A549 (cell line): ENCODE data around the gene BMERB1. TPM values are rescaled to one million over a fixed set of nuclear protein-coding genes. Genes with fewer than 3 reads are reported as not detected.

Experiments used
- ATAC-seq, 2 experiments: fragments of 200-7000 bp in 1 of 2; fragments of >200 bp in 1 of 2; cut with Nextera tagmentation in 1 of 2; cut with Tn5 transposase in 1 of 2; 3 replicates each; pipeline versions ENCODE4 v1.8.0 to v1.9.1; 2018 to 2020; ENCODE audit warnings: mild to moderate bottlenecking in 1 of 2, moderate library complexity in 1 of 2
- CTCF ChIA-PET: fragments of 300-600 bp; sonication (Branson Sonifier 250); formaldehyde crosslinking; extraction: SDS; loops from one replicate; lab custom pipeline; 2021; ENCODE audit warnings: antibody characterized with exemption, inconsistent platforms; lab: Yijun Ruan, JAX
- POLR2A ChIA-PET: fragments of 350-600 bp; formaldehyde crosslinking; extraction: SDS; loops from one replicate; lab custom pipeline; 2021; ENCODE audit warnings: antibody characterized with exemption, inconsistent platforms; lab: Yijun Ruan, JAX
- DNase-seq, 2 experiments: peaks; one replicate each; pipeline versions ENCODE4 v3.0.0 to v3.0.0-alpha.2; 2011 to 2016; ENCODE audit warnings: low read depth in 1 of 2, low spot score in 1 of 2
- FAIRE-seq: peaks from 2 replicates; lab custom pipeline; 2011; peaks lifted over from hg19 to GRCh38; lab: Jason Lieb, UNC
- H3K27ac ChIP-seq, 2 experiments: fragments of >200 bp; sonication (Bioruptor Twin); formaldehyde crosslinking; 3 replicates each; pipeline ENCODE4 v1.5.1; 2016 to 2017
- H3K4me1 ChIP-seq: fragments of >200 bp; sonication (Bioruptor Twin); formaldehyde crosslinking; 3 replicates; pipeline ENCODE4 v1.6.1; 2016
- H3K4me2 ChIP-seq: fragments of >200 bp; sonication (Bioruptor Twin); formaldehyde crosslinking; 3 replicates; pipeline ENCODE4 v1.6.1; 2016
- H3K4me3 ChIP-seq: fragments of >200 bp; sonication (Bioruptor Twin); formaldehyde crosslinking; 3 replicates; pipeline ENCODE4 v1.5.1; 2016
- H3K9me3 ChIP-seq: fragments of >200 bp; sonication (Bioruptor Twin); formaldehyde crosslinking; 3 replicates; pipeline ENCODE4 v1.6.1; 2016
- CBX2 ChIP-seq: fragments of 200-600 bp; sonication (generic); IDR thresholded peaks from 2 replicates; pipeline ENCODE4 v1.6.1; 2016; ENCODE audit warnings: low read depth, mild to moderate bottlenecking, borderline replicate concordance
- CEBPB ChIP-seq, 2 experiments: fragments of >200 bp in 1 of 2; sonication (Bioruptor Twin) in 1 of 2; formaldehyde crosslinking in 1 of 2; IDR thresholded peaks; 2 replicates each; pipeline ENCODE4 v1.6.1; 2012 to 2016
- ELK1 ChIP-seq: fragments of 150-350 bp; IDR thresholded peaks from 2 replicates; pipeline ENCODE4 v1.6.1; 2014; ENCODE audit warnings: low read depth, mild to moderate bottlenecking, low read length
- HEYL ChIP-seq: fragments of 250-450 bp; sonication (Bioruptor Pico); IDR thresholded peaks from 2 replicates; pipeline ENCODE4 v1.8.0; 2021; ENCODE audit warnings: mild to moderate bottlenecking, moderate library complexity
- JUN ChIP-seq, 2 experiments: fragments of >200 bp; sonication (Bioruptor Twin); formaldehyde crosslinking; IDR thresholded peaks; 2 replicates in 1 of 2; 3 replicates in 1 of 2; pipeline ENCODE4 v1.6.1; 2016 to 2017
- NPAS2 ChIP-seq: fragments of 250-450 bp; sonication (Bioruptor Pico); IDR thresholded peaks from 2 replicates; pipeline ENCODE4 v1.8.0; 2022; ENCODE audit warnings: mild to moderate bottlenecking, moderate library complexity, borderline replicate concordance
- NR3C1 ChIP-seq: fragments of >200 bp; sonication (Bioruptor Twin); formaldehyde crosslinking; IDR thresholded peaks from 3 replicates; pipeline ENCODE4 v1.6.1; 2017
- RCOR1 ChIP-seq: fragments of 150-350 bp; IDR thresholded peaks from 2 replicates; pipeline ENCODE4 v1.6.1; 2014; ENCODE audit warnings: antibody characterized with exemption, low read length, low read depth
- REST ChIP-seq: fragments of 200-600 bp; sonication (generic); IDR thresholded peaks from 2 replicates; pipeline ENCODE4 v1.6.1; 2016; ENCODE audit warnings: antibody characterized with exemption, mild to moderate bottlenecking, moderate library complexity
- ZSCAN20 ChIP-seq: fragments of 250-450 bp; sonication (Bioruptor Pico); IDR thresholded peaks from 2 replicates; pipeline ENCODE4 v1.8.0; 2022; ENCODE audit warnings: mild to moderate bottlenecking, moderate library complexity
- WGBS: methylation state at CpG from one replicate; pipeline ENCODE4 v1.1.6; 2017; ENCODE audit errors: missing lambda C conversion rate; 5-methylcytosine and 5-hydroxymethylcytosine counted together
- polyA plus RNA-seq, 4 experiments: library from polyadenylated mRNA; depleted of rRNA in 3 of 4; stranded (reverse); fragments of >200 nt; fragmentation: RNase III in 1 of 4; extraction: RNeasy Plus Mini Kit Qiagen cat#74134 plus additional on column Dnase treatment in 1 of 4; gene quantifications; 2 replicates in 3 of 4; 3 replicates in 1 of 4; pipeline ENCODE4 v1.2.3, GENCODE V29; 2011 to 2017

Gene BMERB1
- polyA plus RNA-seq, 2 of the 4 experiments (the other 2 are of a cell fraction) = 44.7 to 48.9 TPM

- no peak for TF ChIP-seq RCOR1
- no peak for TF ChIP-seq HEYL
- TF ChIP-seq REST = no peak
- TF ChIP-seq CEBPB (IDR thresholded peaks at IDR 0.05) = no peak
- no peak for TF ChIP-seq CBX2
- H3K4me2 ChIP-seq = no peak overlapping the region
- H3K4me3 ChIP-seq = no peak overlapping the region
- DNase-seq (no peak), ATAC-seq (no peak; a peak in 1 of 6 replicates), FAIRE-seq (no peak)
- ChIA-PET POLR2A (no interaction called here), CTCF (interaction anchor here (1.6 to 2.1 kb wide), 2 partner anchors 48 to 171 kb away, joined by 4 to 5 read pairs; no protein-coding TSS in a partner anchor)
- WGBS = 88% methylated on average over 21 of the region's 21 CpGs
- 0 out of 6 replicates have a peak overlapping the region, but pooled peaks of 1 of the 2 experiments have one; percentile 4 for H3K27ac ChIP-seq
- H3K9me3 ChIP-seq = no peaks in the 10 kb centered on the region
- H3K4me1 ChIP-seq = 0 out of 3 replicates have a peak, but pooled peaks cover 6% of the 10 kb centered on the region
Measured at GRCh38 chr16:15599303-15600070, 165.1 kb downstream of the BMERB1 start.

DNA sequence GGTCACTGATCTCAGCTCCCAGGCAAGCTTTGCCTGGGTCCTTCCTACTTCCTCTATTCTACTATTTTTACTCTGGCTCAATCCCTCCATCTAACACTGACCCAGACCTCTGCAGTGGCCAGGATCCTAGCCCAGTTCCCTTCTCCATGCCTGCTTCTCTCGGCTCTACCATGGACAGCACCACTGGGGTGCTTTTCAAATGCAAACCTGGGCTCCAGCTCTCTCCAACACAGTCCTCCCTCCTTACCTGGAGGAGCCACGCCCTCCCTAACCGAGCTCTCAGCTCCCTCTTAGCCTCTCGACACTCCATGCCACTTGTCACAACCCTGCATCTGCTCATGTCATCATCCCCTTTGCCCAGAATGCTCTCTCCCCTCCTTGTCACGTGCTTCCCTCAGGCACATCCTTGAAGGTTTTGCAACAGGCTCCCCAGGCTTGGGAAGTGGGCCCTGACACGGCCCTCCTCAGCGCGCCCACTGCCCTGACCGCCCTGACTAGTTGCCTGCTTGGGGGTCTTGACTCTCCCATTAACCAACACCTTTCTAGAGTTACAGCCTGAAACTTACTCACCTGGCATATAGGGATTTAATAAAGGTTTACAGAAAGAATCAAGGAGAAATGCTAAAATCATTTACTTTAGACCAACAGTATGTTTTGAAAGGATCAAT, 167.0 kb downstream of the BMERB1 start:
- 93% methylated on average over 9 of the region's 9 CpGs for WGBS
- CTCF ChIA-PET = interaction anchor here (0.8 to 2.1 kb wide), 2 partner anchors 50 to 155 kb away, joined by 5 read pairs; no protein-coding TSS in a partner anchor
- TF ChIP-seq REST (peak; percentile 75), NR3C1 (no peak)
- no peak overlapping the region for H3K4me2 ChIP-seq
- H3K9me3 ChIP-seq = no peaks in the 10 kb centered on the region
- ATAC-seq = no peak
- no peak for DNase-seq
- no peak for FAIRE-seq
- 0 out of 3 replicates have a peak, but pooled peaks cover 6% of the 10 kb centered on the region for H3K4me1 ChIP-seq
- POLR2A ChIA-PET = no interaction called here
- H3K27ac ChIP-seq = no peak overlapping the region
- H3K4me3 ChIP-seq = no peak overlapping the region

DNA sequence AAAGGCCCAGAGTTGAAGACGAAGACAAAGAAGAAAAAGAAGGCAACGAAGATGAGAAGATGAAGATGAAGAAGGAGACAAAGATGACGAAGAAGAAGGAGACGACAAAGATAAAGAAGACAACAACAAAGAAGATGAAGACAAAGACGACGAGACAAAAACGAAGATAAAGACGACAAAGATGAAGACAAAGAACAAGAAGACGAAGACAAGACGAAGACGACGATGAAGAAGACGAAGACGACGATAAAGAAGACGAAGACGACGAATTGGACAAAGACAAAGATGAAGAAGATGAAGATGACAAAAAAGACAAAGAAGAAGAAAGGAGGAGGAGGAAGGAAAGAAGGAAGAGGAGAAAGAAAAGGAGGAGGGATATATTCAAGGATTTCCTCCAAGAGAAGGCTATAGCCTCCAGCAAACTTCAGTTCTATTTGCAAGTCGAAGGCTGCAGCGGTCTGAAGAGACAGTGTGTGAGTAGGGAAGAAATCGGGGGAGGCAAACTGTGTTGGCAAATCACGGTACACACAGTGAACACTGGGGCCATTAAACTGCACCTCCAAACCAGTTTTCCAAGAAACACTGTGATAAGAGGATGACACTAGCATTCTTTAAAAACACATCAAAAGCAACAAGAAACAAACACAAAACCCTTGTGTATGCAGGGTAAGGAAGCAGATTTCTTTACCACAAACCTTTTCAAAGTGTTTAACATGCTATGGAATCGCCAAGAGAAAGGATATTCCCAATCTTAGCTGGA, 168.1 kb downstream of the BMERB1 start:
- POLR2A ChIA-PET = no interaction called here

More for the DNA sequence above, 168.1 kb downstream of the BMERB1 start:
- DNase-seq = no peak
- no peak for TF ChIP-seq ELK1
- no peak for TF ChIP-seq JUN (IDR thresholded peaks at IDR 0.05)
- TF ChIP-seq NPAS2 (CRISPR knock-in tag) = no peak
- TF ChIP-seq ZSCAN20 = no peak
- TF ChIP-seq CEBPB (IDR thresholded peaks at IDR 0.05) = no peak
- WGBS = 92% methylated on average over 23 of the region's 23 CpGs
- Histone ChIP-seq H3K4me1 (no peaks in the 10 kb centered on the region), H3K4me3 (no peak overlapping the region), H3K27ac (no peak overlapping the region), H3K4me2 (no peak overlapping the region), H3K9me3 (no peaks in the 10 kb centered on the region)
- CTCF ChIA-PET = no interaction called here
- ATAC-seq = no peak
- no peak for FAIRE-seq
